ENCODE measurements around the gene MTAP. TPM values are rescaled to one million over a fixed set of nuclear protein-coding genes. Genes with fewer than 3 reads are reported as not detected.

MTAP gene
- polyA plus RNA-seq, 1 donor (not counting 4 experiments of a cell fraction or from before 2014, with no cell fraction given): 48.7 TPM

DNA sequence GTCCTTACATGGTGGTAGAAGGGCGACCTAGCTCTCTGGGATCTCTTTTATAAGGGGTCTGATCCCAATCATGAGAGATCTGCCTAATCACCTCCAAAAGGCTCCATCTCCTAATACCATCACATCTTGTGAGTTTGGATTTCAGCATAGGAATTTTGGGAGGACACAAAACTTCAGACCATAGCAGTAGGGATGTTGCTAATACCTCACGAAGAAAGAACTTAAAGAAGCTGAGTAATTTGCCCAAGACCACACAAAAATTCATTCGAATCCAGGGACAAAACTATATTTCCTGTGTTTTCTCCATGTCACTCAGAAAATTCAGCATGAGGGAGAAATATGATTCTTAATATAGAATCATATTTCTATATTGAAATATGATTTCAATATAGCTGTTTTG lies 32.7 kb downstream of the MTAP start:
- no peaks in the 10 kb centered on the region for H4K20me1 ChIP-seq (ENCODE audit: control insufficient read depth, extremely low read depth, insufficient read depth, low read length)
- no peaks in the 10 kb centered on the region for H3K9me3 ChIP-seq (ENCODE audit: control insufficient read depth, low read depth, low read length)
- peaks cover 61% of the 10 kb centered on the region for H3K4me1 ChIP-seq (ENCODE audit: control insufficient read depth, extremely low read depth, insufficient read depth, low read length)
- DNase-seq (ENCODE audit: low read depth, low spot score) (no peak), FAIRE-seq (no peak)
- H3K9me1 ChIP-seq (ENCODE audit: control insufficient read depth, extremely low read depth, insufficient read depth, low read length): no peaks in the 10 kb centered on the region
- no peak overlapping the region for H2AFZ ChIP-seq (ENCODE audit: control insufficient read depth, low read length)
- no peak overlapping the region for H3K9ac ChIP-seq (ENCODE audit: control insufficient read depth, extremely low read depth, insufficient read depth, low read length)
- no peak overlapping the region for H3K4me2 ChIP-seq (ENCODE audit: control insufficient read depth, extremely low read depth, insufficient read depth, low read depth, low read length)
- H3K4me3 ChIP-seq (ENCODE audit: control insufficient read depth in 2 of 3, extremely low read depth in 1 of 3, insufficient read depth in 2 of 3, low read depth in 1 of 3, low read length in 3 of 3): no peak overlapping the region
- peak overlapping the region; percentile 10 for H3K27ac ChIP-seq (ENCODE audit: control insufficient read depth, insufficient read depth, low read length)
- peaks cover 30% of the 10 kb centered on the region for H3K79me2 ChIP-seq (ENCODE audit: control insufficient read depth, insufficient read depth, low read length)
- dilution Hi-C loops (cut with MboI; ENCODE audit: extremely low pct_ligation_motif_present, low sequenced_read_pairs): no loop called here
- TF ChIP-seq, protein P1, sequence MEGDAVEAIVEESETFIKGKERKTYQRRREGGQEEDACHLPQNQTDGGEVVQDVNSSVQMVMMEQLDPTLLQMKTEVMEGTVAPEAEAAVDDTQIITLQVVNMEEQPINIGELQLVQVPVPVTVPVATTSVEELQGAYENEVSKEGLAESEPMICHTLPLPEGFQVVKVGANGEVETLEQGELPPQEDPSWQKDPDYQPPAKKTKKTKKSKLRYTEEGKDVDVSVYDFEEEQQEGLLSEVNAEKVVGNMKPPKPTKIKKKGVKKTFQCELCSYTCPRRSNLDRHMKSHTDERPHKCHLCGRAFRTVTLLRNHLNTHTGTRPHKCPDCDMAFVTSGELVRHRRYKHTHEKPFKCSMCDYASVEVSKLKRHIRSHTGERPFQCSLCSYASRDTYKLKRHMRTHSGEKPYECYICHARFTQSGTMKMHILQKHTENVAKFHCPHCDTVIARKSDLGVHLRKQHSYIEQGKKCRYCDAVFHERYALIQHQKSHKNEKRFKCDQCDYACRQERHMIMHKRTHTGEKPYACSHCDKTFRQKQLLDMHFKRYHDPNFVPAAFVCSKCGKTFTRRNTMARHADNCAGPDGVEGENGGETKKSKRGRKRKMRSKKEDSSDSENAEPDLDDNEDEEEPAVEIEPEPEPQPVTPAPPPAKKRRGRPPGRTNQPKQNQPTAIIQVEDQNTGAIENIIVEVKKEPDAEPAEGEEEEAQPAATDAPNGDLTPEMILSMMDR (optimal IDR thresholded peaks at IDR 0.05 in 1 of 3, IDR thresholded peaks at IDR 0.05 in 1 of 3, conservative IDR thresholded peaks at IDR 0.05 in 1 of 3; ENCODE audit: extremely low read depth in 1 of 3, insufficient read depth in 2 of 3, low read length in 3 of 3): no peak
- no peak for TF ChIP-seq EZH2 (IDR thresholded peaks at IDR 0.05; ENCODE audit: low read length)
- H3K36me3 ChIP-seq (ENCODE audit: control insufficient read depth in 2 of 2, extremely low read depth in 1 of 2, insufficient read depth in 2 of 2, low read length in 2 of 2): peaks cover 10 to 28% of the 10 kb centered on the region in 2 experiments
- H3K27me3 ChIP-seq (ENCODE audit: control insufficient read depth, extremely low read depth, insufficient read depth, low read length): no peaks in the 10 kb centered on the region

DNA sequence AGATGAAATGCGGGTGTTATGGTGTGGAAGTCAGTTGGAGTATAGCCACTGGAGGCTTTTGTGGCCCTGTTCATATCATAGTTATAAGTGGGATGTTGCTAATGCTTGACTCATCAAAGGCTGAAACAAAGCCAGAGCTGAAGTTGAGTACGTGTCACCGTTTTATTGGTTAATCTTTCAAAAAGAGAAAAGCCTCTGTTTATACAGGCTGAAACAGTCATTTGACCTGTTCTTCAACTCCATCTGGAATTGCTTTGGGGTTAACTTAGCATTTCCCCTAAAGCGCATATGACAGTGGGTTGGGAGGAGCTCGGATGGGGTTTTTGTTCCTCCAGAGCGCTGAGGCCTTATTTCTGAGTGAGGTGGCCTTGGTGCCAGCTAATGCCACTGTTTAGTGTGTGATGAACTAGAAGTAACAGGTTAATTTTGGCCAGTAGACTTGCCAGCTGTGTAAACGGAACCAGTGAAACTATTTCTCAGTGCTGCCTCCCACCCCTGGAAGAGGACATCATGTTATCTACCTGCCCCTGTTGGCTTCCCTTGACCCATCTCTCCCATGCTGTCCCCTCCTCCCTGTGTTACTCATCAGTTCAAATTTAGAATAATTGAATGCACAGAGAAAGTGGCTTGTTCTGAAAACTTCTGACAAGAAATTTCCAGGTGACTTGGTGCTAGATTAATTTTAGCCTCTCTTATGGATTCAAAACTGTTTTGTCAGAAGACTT lies 34.2 kb downstream of the MTAP start:
- dilution Hi-C loops (cut with MboI; ENCODE audit: extremely low pct_ligation_motif_present, low sequenced_read_pairs): no loop called here
- H3K79me2 ChIP-seq (ENCODE audit: control insufficient read depth, insufficient read depth, low read length): peaks cover 26% of the 10 kb centered on the region
- peak overlapping the region; percentile 24 for H2AFZ ChIP-seq (ENCODE audit: control insufficient read depth, low read length)
- H3K27ac ChIP-seq (ENCODE audit: control insufficient read depth, insufficient read depth, low read length): peak overlapping the region; percentile 88
- no peaks in the 10 kb centered on the region for H3K27me3 ChIP-seq (ENCODE audit: control insufficient read depth, extremely low read depth, insufficient read depth, low read length)
- peaks cover 19 to 34% of the 10 kb centered on the region in 2 experiments for H3K36me3 ChIP-seq (ENCODE audit: control insufficient read depth in 2 of 2, extremely low read depth in 1 of 2, insufficient read depth in 2 of 2, low read length in 2 of 2)
- H3K4me3 ChIP-seq (ENCODE audit: control insufficient read depth in 2 of 3, extremely low read depth in 1 of 3, insufficient read depth in 2 of 3, low read depth in 1 of 3, low read length in 3 of 3): peak overlapping the region in 2 of 3 experiments; percentile 11 to 15
- no peaks in the 10 kb centered on the region for H3K9me3 ChIP-seq (ENCODE audit: control insufficient read depth, low read depth, low read length)
- TF ChIP-seq, protein P1 (optimal IDR thresholded peaks at IDR 0.05 in 1 of 3, IDR thresholded peaks at IDR 0.05 in 1 of 3, conservative IDR thresholded peaks at IDR 0.05 in 1 of 3; ENCODE audit: extremely low read depth in 1 of 3, insufficient read depth in 2 of 3, low read length in 3 of 3): no peak
- TF ChIP-seq EZH2 (IDR thresholded peaks at IDR 0.05; ENCODE audit: low read length): no peak
- FAIRE-seq (peak; percentile 96), DNase-seq (ENCODE audit: low read depth, low spot score) (peak; percentile 90)
- H3K4me2 ChIP-seq (ENCODE audit: control insufficient read depth, extremely low read depth, insufficient read depth, low read depth, low read length): peak overlapping the region; percentile 74
- H3K4me1 ChIP-seq (ENCODE audit: control insufficient read depth, extremely low read depth, insufficient read depth, low read length): peaks cover 46% of the 10 kb centered on the region
- H3K9ac ChIP-seq (ENCODE audit: control insufficient read depth, extremely low read depth, insufficient read depth, low read length): peak overlapping the region; percentile 57
- no peaks in the 10 kb centered on the region for H3K9me1 ChIP-seq (ENCODE audit: control insufficient read depth, extremely low read depth, insufficient read depth, low read length)
- H4K20me1 ChIP-seq (ENCODE audit: control insufficient read depth, extremely low read depth, insufficient read depth, low read length): no peaks in the 10 kb centered on the region
